Muscle of leg (tissue), 11 donors: Measurements from ENCODE around the gene OSBPL10. TPM values are rescaled to one million over a fixed set of nuclear protein-coding genes. Genes with fewer than 3 reads are reported as not detected.

ENCODE experiments used
- DNase-seq: peaks from one replicate; pipeline ENCODE4 v3.0.0; 2013
- H3K27ac ChIP-seq: one replicate; pipeline ENCODE4 v1.5.1; 2013; ENCODE audit warnings: mild to moderate bottlenecking, low read length, control low read depth
- H3K27me3 ChIP-seq: one replicate; pipeline ENCODE4 v1.6.1; 2013; ENCODE audit warnings: low read length; ENCODE audit not compliant: control insufficient read depth, insufficient read depth
- H3K36me3 ChIP-seq: one replicate; pipeline ENCODE4 v1.6.1; 2013; ENCODE audit warnings: low read length; ENCODE audit not compliant: control insufficient read depth, insufficient read depth
- H3K4me1 ChIP-seq: one replicate; pipeline ENCODE4 v1.6.1; 2013; ENCODE audit warnings: low read length; ENCODE audit not compliant: control insufficient read depth, insufficient read depth
- H3K4me3 ChIP-seq: one replicate; pipeline ENCODE4 v1.5.1; 2013; ENCODE audit warnings: low read length, control low read depth
- H3K9me3 ChIP-seq: replicated peaks from 2 replicates; pipeline ENCODE4 v1.6.1; 2013; ENCODE audit warnings: low read depth, low read length; ENCODE audit not compliant: control insufficient read depth
- WGBS: methylation state at CpG from one replicate; pipeline ENCODE4 v1.1.5; 2013; ENCODE audit warnings: missing lambda C conversion rate; ENCODE audit not compliant: insufficient coverage; 5-methylcytosine and 5-hydroxymethylcytosine counted together
- polyA plus RNA-seq, 8 donors: library from polyadenylated mRNA; unstranded; fragments of 120-200 nt; gene quantifications; one replicate each; pipeline versions ENCODE4 v1.2.1 to v1.2.3, GENCODE V29; 2013; ENCODE audit warnings: inconsistent platforms in 1 of 8, low replicate concordance in 1 of 8; ENCODE audit not compliant: insufficient read length in 8 of 8, insufficient read depth in 1 of 8
- total RNA-seq: library from RNA; stranded (reverse); fragments of 120-200 nt; gene quantifications from one replicate; pipeline ENCODE4 v1.2.4, GENCODE V29; 2013

The OSBPL10 gene
- total and polyA plus RNA-seq, 9 donors = 7.6 to 19.3 (median 13.7) TPM

- Histone ChIP-seq H3K9me3 (no peaks in the 10 kb centered on the region), H3K27ac (no peak overlapping the region), H3K4me3 (no peak overlapping the region), H3K4me1 (no peaks in the 10 kb centered on the region), H3K36me3 (no peaks in the 10 kb centered on the region), H3K27me3 (no peaks in the 10 kb centered on the region)
- no peak for DNase-seq
- WGBS = no CpG with 5 or more reads among the region's 1 CpG
Observed at GRCh38 chr3:31884251-31884650, 96.8 kb downstream of the OSBPL10 start.

GRCh38 chr3:31882895-31883294 lies 98.2 kb downstream of the OSBPL10 start:
- no peaks in the 10 kb centered on the region for H3K27me3 ChIP-seq
- no peaks in the 10 kb centered on the region for H3K9me3 ChIP-seq
- peaks cover 2% of the 10 kb centered on the region for H3K4me1 ChIP-seq
- 82% methylated on average over 3 of the region's 3 CpGs for WGBS
- H3K4me3 ChIP-seq = no peak overlapping the region
- no peak overlapping the region for H3K27ac ChIP-seq
- H3K36me3 ChIP-seq = no peaks in the 10 kb centered on the region
- DNase-seq = no peak

GRCh38 chr3:31882431-31882830 lies 98.6 kb downstream of the OSBPL10 start:
- no peaks in the 10 kb centered on the region for H3K9me3 ChIP-seq
- no CpG with 5 or more reads among the region's 4 CpGs for WGBS
- no peaks in the 10 kb centered on the region for H3K36me3 ChIP-seq
- H3K4me1 ChIP-seq = peaks cover 2% of the 10 kb centered on the region
- H3K27me3 ChIP-seq = no peaks in the 10 kb centered on the region
- no peak overlapping the region for H3K4me3 ChIP-seq
- H3K27ac ChIP-seq = no peak overlapping the region
- DNase-seq = no peak

GRCh38 chr3:31880482-31881078 lies 100.5 kb downstream of the OSBPL10 start:
- Histone ChIP-seq H3K4me3 (no peak overlapping the region), H3K9me3 (no peaks in the 10 kb centered on the region), H3K4me1 (peaks cover 5% of the 10 kb centered on the region), H3K36me3 (no peaks in the 10 kb centered on the region), H3K27ac (no peak overlapping the region), H3K27me3 (no peaks in the 10 kb centered on the region)
- no peak for DNase-seq
- WGBS = 88% methylated on average over 3 of the region's 4 CpGs

GRCh38 chr3:31880020-31880419 lies 101.0 kb downstream of the OSBPL10 start:
- Histone ChIP-seq H3K27me3 (no peaks in the 10 kb centered on the region), H3K27ac (no peak overlapping the region), H3K9me3 (no peaks in the 10 kb centered on the region), H3K4me1 (peaks cover 5% of the 10 kb centered on the region), H3K4me3 (no peak overlapping the region), H3K36me3 (no peaks in the 10 kb centered on the region)
- WGBS = no CpG with 5 or more reads among the region's 4 CpGs
- no peak for DNase-seq

- H3K9me3 ChIP-seq = no peaks in the 10 kb centered on the region
- H3K4me3 ChIP-seq = no peak overlapping the region
- H3K27ac ChIP-seq = no peak overlapping the region
- H3K4me1 ChIP-seq = peaks cover 5% of the 10 kb centered on the region
- WGBS = 100% methylated on average over 4 of the region's 6 CpGs
- DNase-seq = no peak
- H3K36me3 ChIP-seq = no peaks in the 10 kb centered on the region
- H3K27me3 ChIP-seq = no peaks in the 10 kb centered on the region
Observed at GRCh38 chr3:31879365-31879764, 101.7 kb downstream of the OSBPL10 start.

GRCh38 chr3:31878231-31878838 lies 102.7 kb downstream of the OSBPL10 start:
- Histone ChIP-seq H3K4me3 (no peak overlapping the region), H3K27ac (no peak overlapping the region), H3K9me3 (no peaks in the 10 kb centered on the region), H3K36me3 (no peaks in the 10 kb centered on the region), H3K27me3 (no peaks in the 10 kb centered on the region), H3K4me1 (peaks cover 5% of the 10 kb centered on the region)
- peak; percentile 69 for DNase-seq
- WGBS = 60% methylated on average over 2 of the region's 7 CpGs

- WGBS = 32% methylated on average over 3 of the region's 7 CpGs
Observed at GRCh38 chr3:31876331-31876730, 104.7 kb downstream of the OSBPL10 start.

GRCh38 chr3:31875437-31875836 lies 105.6 kb downstream of the OSBPL10 start:
- no peaks in the 10 kb centered on the region for H3K9me3 ChIP-seq
- H3K36me3 ChIP-seq = no peaks in the 10 kb centered on the region
- H3K4me1 ChIP-seq = peaks cover 5% of the 10 kb centered on the region
- DNase-seq = no peak
- H3K27ac ChIP-seq = no peak overlapping the region
- H3K27me3 ChIP-seq = no peaks in the 10 kb centered on the region
- H3K4me3 ChIP-seq = no peak overlapping the region
- WGBS = 94% methylated on average over 2 of the region's 2 CpGs

More at GRCh38 chr3:31876331-31876730, 104.7 kb downstream of the OSBPL10 start:
- no peak for DNase-seq
- Histone ChIP-seq H3K27me3 (no peaks in the 10 kb centered on the region), H3K36me3 (no peaks in the 10 kb centered on the region), H3K27ac (no peak overlapping the region), H3K9me3 (no peaks in the 10 kb centered on the region), H3K4me1 (peaks cover 5% of the 10 kb centered on the region), H3K4me3 (no peak overlapping the region)

- peak; percentile 82 for DNase-seq
- H3K27ac ChIP-seq = peak overlapping the region; percentile 32
Observed at GRCh38 chr3:31873254-31873820, 107.7 kb downstream of the OSBPL10 start.

More at GRCh38 chr3:31873254-31873820, 107.7 kb downstream of the OSBPL10 start:
- Histone ChIP-seq H3K36me3 (no peaks in the 10 kb centered on the region), H3K9me3 (no peaks in the 10 kb centered on the region), H3K4me1 (peaks cover 3% of the 10 kb centered on the region), H3K4me3 (no peak overlapping the region), H3K27me3 (no peaks in the 10 kb centered on the region)
- WGBS = no CpG with 5 or more reads among the region's 5 CpGs
